GM23248 (cell line): ENCODE measurements around the gene PPP2R5C. TPM values are rescaled to one million over a fixed set of nuclear protein-coding genes. Genes with fewer than 3 reads are reported as not detected.

Experiments used
- DNase-seq: peaks from one replicate; pipeline ENCODE4 v3.0.0-alpha.2; 2015
- H2AFZ ChIP-seq: fragments of 200-600 bp; sonication (generic); 2 replicates; pipeline ENCODE4 v1.6.1; 2016; ENCODE audit warnings: antibody characterized with exemption
- H3F3A ChIP-seq: fragments of 200-600 bp; sonication (generic); 2 replicates; pipeline ENCODE4 v1.6.1; 2016; ENCODE audit warnings: mild to moderate bottlenecking, antibody characterized with exemption, mixed run types; ENCODE audit not compliant: insufficient read depth
- H3K27ac ChIP-seq: fragments of 200-600 bp; sonication (generic); 2 replicates; pipeline ENCODE4 v1.5.1; 2016; ENCODE audit warnings: mild to moderate bottlenecking
- H3K27me3 ChIP-seq: fragments of 200-600 bp; sonication (generic); replicated peaks from 2 replicates; pipeline ENCODE4 v1.6.1; 2016; ENCODE audit warnings: mild to moderate bottlenecking; ENCODE audit not compliant: insufficient read depth
- H3K36me3 ChIP-seq: fragments of 200-600 bp; sonication (generic); 2 replicates; pipeline ENCODE4 v1.6.1; 2016; ENCODE audit warnings: low read depth, mild to moderate bottlenecking
- H3K4me1 ChIP-seq: fragments of 200-600 bp; sonication (generic); 2 replicates; pipeline ENCODE4 v1.6.1; 2016; ENCODE audit warnings: mild to moderate bottlenecking; ENCODE audit not compliant: insufficient read depth
- H3K4me2 ChIP-seq: fragments of 200-600 bp; sonication (generic); one replicate; pipeline ENCODE4 v1.6.1; 2016; ENCODE audit warnings: mild to moderate bottlenecking; ENCODE audit not compliant: unreplicated experiment
- H3K4me3 ChIP-seq: fragments of 200-600 bp; sonication (generic); 2 replicates; pipeline ENCODE4 v1.5.1; 2016; ENCODE audit warnings: mild to moderate bottlenecking
- H3K79me2 ChIP-seq: fragments of 200-600 bp; sonication (generic); 2 replicates; pipeline ENCODE4 v1.6.1; 2016; ENCODE audit warnings: mild to moderate bottlenecking; ENCODE audit not compliant: insufficient read depth
- H3K9ac ChIP-seq: fragments of 200-600 bp; sonication (generic); 2 replicates; pipeline ENCODE4 v1.6.1; 2016; ENCODE audit warnings: mild to moderate bottlenecking
- H3K9me2 ChIP-seq: fragments of 200-600 bp; sonication (generic); 2 replicates; pipeline ENCODE4 v1.6.1; 2016; ENCODE audit warnings: mixed run types, mild to moderate bottlenecking, moderate library complexity; ENCODE audit not compliant: insufficient read depth
- H3K9me3 ChIP-seq: fragments of 200-600 bp; sonication (generic); one replicate; pipeline ENCODE4 v1.6.1; 2017; ENCODE audit warnings: low read depth
- H4K20me1 ChIP-seq: fragments of 200-600 bp; sonication (generic); 2 replicates; pipeline ENCODE4 v1.6.0; 2016; ENCODE audit not compliant: insufficient read depth
- EZH2 ChIP-seq: fragments of 200-600 bp; sonication (generic); IDR thresholded peaks from 2 replicates; pipeline ENCODE4 v1.6.1; 2018; ENCODE audit warnings: antibody characterized with exemption, mild to moderate bottlenecking; ENCODE audit not compliant: insufficient read depth, poor library complexity, severe bottlenecking
- EZH2phosphoT487 ChIP-seq: fragments of 200-600 bp; sonication (generic); IDR thresholded peaks from 2 replicates; pipeline ENCODE4 v1.6.1; 2018; ENCODE audit warnings: antibody characterized with exemption, moderate library complexity, mild to moderate bottlenecking, low read depth; ENCODE audit not compliant: insufficient read depth
- WGBS, 2 experiments: methylation state at CpG; one replicate each; pipeline ENCODE4 v1.1.6; 2015 to 2017; ENCODE audit warnings: low lambda C conversion rate in 2 of 2, low coverage in 1 of 2; ENCODE audit errors: missing lambda C conversion rate in 2 of 2; 5-methylcytosine and 5-hydroxymethylcytosine counted together
- in situ Hi-C: fragments of 300-500 bp; cut with MboI; formaldehyde crosslinking; loops from 2 replicates; pipeline ENCODE4 v1.15.0; 2020
- polyA plus RNA-seq: library from polyadenylated mRNA; unstranded; fragments of >200 nt; fragmentation: Nextera tagmentation; extraction: Ambion mirVana; gene quantifications from 2 replicates; pipeline ENCODE4 v1.2.1, GENCODE V29; 2016
- total RNA-seq: library from RNA; depleted of rRNA; stranded (reverse); fragments of >200 nt; shearing (Covaris generic); gene quantifications from 2 replicates; pipeline ENCODE4 v1.2.3, GENCODE V29; 2014

Gene PPP2R5C
- total and polyA plus RNA-seq, 2 experiments from 2014 or later: 76.3 to 77.9 TPM

- Histone ChIP-seq H3K9ac (no peak overlapping the region), H3K27ac (no peak overlapping the region), H4K20me1 (no peaks in the 10 kb centered on the region), H2AFZ (no peak overlapping the region), H3K27me3 (no peaks in the 10 kb centered on the region), H3K36me3 (no peaks in the 10 kb centered on the region; the same call in 1 of the 2 replicates), H3K4me2 (no peak overlapping the region), H3K4me3 (no peak overlapping the region), H3K4me1 (peaks cover 17% of the 10 kb centered on the region), H3K9me2 (no peaks in the 10 kb centered on the region), H3K9me3 (no peaks in the 10 kb centered on the region), H3F3A (peaks cover 9% of the 10 kb centered on the region), H3K79me2 (no peaks in the 10 kb centered on the region)
- 83 to 86% methylated on average over 8 of the region's 8 CpGs for WGBS, 2 experiments
- in situ Hi-C loops: no loop called here
- DNase-seq: no peak
- no peak for TF ChIP-seq EZH2
- TF ChIP-seq EZH2phosphoT487: no peak
Observed at GRCh38 chr14:101926085-101926484, 164.6 kb downstream of the PPP2R5C start.

- Histone ChIP-seq H3K4me3 (no peak overlapping the region), H2AFZ (no peak overlapping the region), H3K4me1 (peaks cover 17% of the 10 kb centered on the region), H3K27me3 (no peaks in the 10 kb centered on the region), H3K79me2 (no peaks in the 10 kb centered on the region), H3K36me3 (no peaks in the 10 kb centered on the region; the same call in 1 of the 2 replicates), H3K9me2 (no peaks in the 10 kb centered on the region), H3K9ac (peak overlapping the region; percentile 68; the same call in 1 of the 2 replicates), H3K27ac (peak overlapping the region; percentile 80), H4K20me1 (no peaks in the 10 kb centered on the region), H3K9me3 (no peaks in the 10 kb centered on the region), H3K4me2 (peak overlapping the region; percentile 52), H3F3A (peaks cover 9% of the 10 kb centered on the region)
- 77 to 79% methylated on average over 5 of the region's 5 CpGs for WGBS, 2 experiments
- no peak for TF ChIP-seq EZH2phosphoT487
- TF ChIP-seq EZH2: no peak
- in situ Hi-C loops: no loop called here
- DNase-seq: no peak
Observed at GRCh38 chr14:101926620-101927019, 165.1 kb downstream of the PPP2R5C start.

GRCh38 chr14:101927859-101928258, 166.3 kb downstream of the PPP2R5C start:
- H3K4me3 ChIP-seq: peak overlapping the region; percentile 29
- in situ Hi-C loops: no loop called here
- peak overlapping the region; percentile 68 for H3K9ac ChIP-seq
- TF ChIP-seq EZH2 (no peak), EZH2phosphoT487 (no peak)
- H3K36me3 ChIP-seq: no peaks in the 10 kb centered on the region
- H3K4me1 ChIP-seq: peaks cover 17% of the 10 kb centered on the region
- H3K9me3 ChIP-seq: no peaks in the 10 kb centered on the region
- no peaks in the 10 kb centered on the region for H4K20me1 ChIP-seq
- H3F3A ChIP-seq: peaks cover 9% of the 10 kb centered on the region
- peak overlapping the region; percentile 80 for H3K27ac ChIP-seq
- H3K9me2 ChIP-seq: no peaks in the 10 kb centered on the region
- peak; percentile 99 for DNase-seq
- H3K4me2 ChIP-seq: peak overlapping the region; percentile 52
- H3K79me2 ChIP-seq: no peaks in the 10 kb centered on the region
- H3K27me3 ChIP-seq: no peaks in the 10 kb centered on the region
- no peak overlapping the region for H2AFZ ChIP-seq
- 1 to 2% methylated on average over 10 of the region's 10 CpGs for WGBS, 2 experiments

- H3K27ac ChIP-seq: peak overlapping the region; percentile 80
- peaks cover 17% of the 10 kb centered on the region for H3K4me1 ChIP-seq
- H3K9ac ChIP-seq: peak overlapping the region; percentile 43
- 67 to 69% methylated on average over 23 to 24 of the region's 24 CpGs for WGBS, 2 experiments
- no peak overlapping the region for H3K4me3 ChIP-seq
- H4K20me1 ChIP-seq: no peaks in the 10 kb centered on the region
- DNase-seq: no peak
- no peaks in the 10 kb centered on the region for H3K79me2 ChIP-seq
- no peak for TF ChIP-seq EZH2phosphoT487
- no peak for TF ChIP-seq EZH2
- in situ Hi-C loops: no loop called here
- no peaks in the 10 kb centered on the region for H3K27me3 ChIP-seq
- H3F3A ChIP-seq: peaks cover 9% of the 10 kb centered on the region
- no peaks in the 10 kb centered on the region for H3K9me3 ChIP-seq
- H3K9me2 ChIP-seq: no peaks in the 10 kb centered on the region
- no peak overlapping the region for H2AFZ ChIP-seq
- H3K4me2 ChIP-seq: peak overlapping the region; percentile 38
- no peaks in the 10 kb centered on the region for H3K36me3 ChIP-seq
Observed at GRCh38 chr14:101928415-101928841, 166.9 kb downstream of the PPP2R5C start.

GRCh38 chr14:101929096-101929495, 167.6 kb downstream of the PPP2R5C start:
- no peak overlapping the region for H3K9ac ChIP-seq
- peaks cover 17% of the 10 kb centered on the region for H3K4me1 ChIP-seq
- peaks cover 9% of the 10 kb centered on the region for H3F3A ChIP-seq
- H3K4me2 ChIP-seq: no peak overlapping the region
- in situ Hi-C loops: no loop called here
- H3K9me3 ChIP-seq: no peaks in the 10 kb centered on the region
- H3K27me3 ChIP-seq: no peaks in the 10 kb centered on the region
- TF ChIP-seq EZH2 (no peak), EZH2phosphoT487 (no peak)
- no peak overlapping the region for H3K27ac ChIP-seq
- H3K36me3 ChIP-seq: no peaks in the 10 kb centered on the region
- H4K20me1 ChIP-seq: no peaks in the 10 kb centered on the region
- H3K4me3 ChIP-seq: no peak overlapping the region
- WGBS, 2 experiments: 96 to 97% methylated on average over 10 of the region's 10 CpGs
- H3K79me2 ChIP-seq: no peaks in the 10 kb centered on the region
- no peak overlapping the region for H2AFZ ChIP-seq
- no peak for DNase-seq
- H3K9me2 ChIP-seq: no peaks in the 10 kb centered on the region
